Measurements from ENCODE around the gene CMC1.
A peak's percentile ranks its signal among the peaks of the same experiment; 100 is the strongest.

CMC1 gene

DNA sequence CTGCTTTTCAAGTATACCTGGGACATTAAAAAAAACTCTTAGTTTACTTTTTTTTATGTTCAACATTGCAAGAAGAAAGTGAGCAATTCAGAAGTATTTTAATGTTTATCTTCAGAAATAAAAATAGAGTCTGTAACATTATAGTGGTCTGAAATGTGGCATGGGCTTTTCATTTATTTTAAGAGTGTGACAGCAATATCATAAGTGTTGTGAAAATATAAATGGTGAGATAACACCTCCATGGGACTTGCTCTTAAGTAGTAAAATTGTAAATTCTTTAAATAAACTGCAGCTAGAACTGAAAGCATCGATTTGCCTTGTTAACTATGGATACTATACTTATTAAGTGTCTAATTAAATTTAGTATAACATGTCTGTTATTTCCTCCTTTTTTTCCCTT is 58.3 kb downstream of the CMC1 start:
- Mint-ChIP-seq H3K36me3 (no peaks in the 10 kb centered on the region), H3K27ac (no peak overlapping the region), H3K4me3 (no peak overlapping the region), H3K4me1 (no peaks in the 10 kb centered on the region), H3K27me3 (no peaks in the 10 kb centered on the region), H3K9me3 (no peaks in the 10 kb centered on the region)
- DNase-seq (ENCODE audit: low spot score in 2 of 2): no peak
- ATAC-seq (ENCODE audit: low read depth): no peak

DNA sequence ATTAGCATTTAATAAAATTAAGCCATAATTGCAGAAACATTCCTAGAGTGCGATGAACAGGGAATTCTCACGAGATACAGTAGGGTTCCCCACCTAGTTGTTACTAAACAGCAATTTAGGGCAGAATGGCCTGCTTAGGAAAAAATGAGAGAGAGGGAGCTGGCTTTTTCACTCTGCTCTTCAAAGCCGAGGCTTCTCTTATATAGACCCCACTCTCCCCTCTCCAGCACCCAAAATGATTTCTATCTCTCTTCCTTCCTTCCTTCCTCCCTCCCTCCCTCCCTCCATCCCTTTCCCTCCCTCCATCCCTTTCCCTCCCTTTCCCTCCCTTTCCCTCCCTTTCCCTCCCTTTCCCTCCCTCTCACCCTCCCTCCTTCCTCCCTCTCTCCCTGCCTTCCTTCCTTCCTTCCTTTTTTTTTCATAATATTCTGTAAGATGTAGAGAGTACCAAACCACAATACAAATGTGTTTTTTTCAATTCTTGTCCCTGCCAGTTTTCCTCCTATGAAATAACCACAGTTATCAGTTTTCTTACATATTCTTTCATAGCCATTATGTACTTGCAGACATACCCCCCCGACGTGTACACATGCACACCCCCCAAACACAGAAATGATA is 59.0 kb downstream of the CMC1 start:
- ATAC-seq (ENCODE audit: low read depth): no peak
- Mint-ChIP-seq H3K4me1 (no peaks in the 10 kb centered on the region), H3K9me3 (no peaks in the 10 kb centered on the region), H3K27me3 (no peaks in the 10 kb centered on the region), H3K27ac (no peak overlapping the region), H3K4me3 (no peak overlapping the region), H3K36me3 (no peaks in the 10 kb centered on the region)
- no peak for DNase-seq (ENCODE audit: low spot score in 2 of 2)

DNA sequence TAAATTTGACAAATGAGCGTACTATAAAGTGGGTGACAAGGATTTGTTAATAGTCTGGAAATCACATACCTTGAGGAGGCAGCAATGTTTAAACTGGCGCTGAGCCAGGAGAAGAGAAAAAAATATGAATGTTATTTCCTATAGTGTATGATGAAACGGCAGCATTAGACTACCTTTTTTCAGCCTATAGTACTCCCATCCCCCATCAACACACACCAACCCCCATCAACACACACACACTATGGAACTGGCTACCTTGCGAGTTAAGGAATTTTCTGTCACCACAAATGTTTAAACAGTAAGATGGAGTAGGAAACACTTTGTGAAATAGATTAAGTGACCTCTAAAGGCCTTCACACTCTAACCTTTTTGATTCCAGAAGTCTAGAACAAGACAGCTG is 60.3 kb downstream of the CMC1 start:
- ATAC-seq (ENCODE audit: low read depth) (no peak), DNase-seq (ENCODE audit: low spot score in 2 of 2) (no peak)
- H3K27ac Mint-ChIP-seq: no peak overlapping the region
- no peaks in the 10 kb centered on the region for H3K27me3 Mint-ChIP-seq
- H3K4me3 Mint-ChIP-seq: no peak overlapping the region
- no peaks in the 10 kb centered on the region for H3K36me3 Mint-ChIP-seq
- no peaks in the 10 kb centered on the region for H3K9me3 Mint-ChIP-seq
- no peaks in the 10 kb centered on the region for H3K4me1 Mint-ChIP-seq

DNA sequence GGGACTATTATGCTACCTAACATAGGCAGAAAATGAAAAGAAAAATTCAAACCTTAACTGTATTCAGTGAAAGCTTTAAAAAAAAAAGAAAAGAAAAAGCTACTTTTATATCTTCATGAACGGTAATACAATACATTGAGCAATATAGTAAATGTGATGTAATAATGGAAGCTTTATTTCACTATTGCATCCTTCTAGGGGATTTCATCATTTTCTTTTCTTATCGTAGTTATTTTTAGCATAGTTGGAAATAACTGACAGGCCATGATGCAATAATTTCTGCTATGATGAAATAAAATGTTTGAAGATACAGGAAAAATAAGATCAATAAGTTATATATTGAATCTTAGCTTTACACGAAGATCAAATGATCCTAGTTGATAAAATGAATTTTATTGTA is 66.8 kb downstream of the CMC1 start:
- H3K27ac Mint-ChIP-seq: no peak overlapping the region
- DNase-seq (ENCODE audit: low spot score in 2 of 2) (no peak), ATAC-seq (ENCODE audit: low read depth) (no peak)
- peaks cover 4% of the 10 kb centered on the region for H3K36me3 Mint-ChIP-seq
- H3K4me1 Mint-ChIP-seq: peaks cover 3% of the 10 kb centered on the region
- H3K4me3 Mint-ChIP-seq: no peak overlapping the region
- H3K27me3 Mint-ChIP-seq: no peaks in the 10 kb centered on the region
- no peaks in the 10 kb centered on the region for H3K9me3 Mint-ChIP-seq

DNA sequence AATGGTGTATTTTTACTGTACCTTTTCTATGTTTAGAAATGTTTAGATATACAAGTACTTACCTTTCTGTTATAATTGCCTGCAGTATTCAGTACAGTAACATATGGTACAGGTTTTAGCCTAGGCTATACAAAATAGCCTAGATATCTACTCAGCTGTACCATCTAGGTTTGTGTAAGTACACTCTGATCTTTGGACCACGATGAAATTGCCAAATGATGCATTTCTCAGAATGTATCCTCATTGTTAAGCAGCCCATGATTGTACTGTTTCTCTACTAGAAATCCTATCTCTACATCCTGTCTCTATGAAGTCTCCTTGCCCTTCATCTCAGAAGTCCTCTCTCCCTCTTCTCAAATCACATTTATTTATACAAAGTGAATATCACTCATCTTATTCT is 74.3 kb downstream of the CMC1 start:
- no peak overlapping the region for H3K27ac Mint-ChIP-seq
- H3K9me3 Mint-ChIP-seq: no peaks in the 10 kb centered on the region
- ATAC-seq (ENCODE audit: low read depth) (no peak), DNase-seq (ENCODE audit: low spot score in 2 of 2) (no peak)
- no peaks in the 10 kb centered on the region for H3K4me1 Mint-ChIP-seq
- H3K4me3 Mint-ChIP-seq: no peak overlapping the region
- H3K27me3 Mint-ChIP-seq: no peaks in the 10 kb centered on the region
- peaks cover 2% of the 10 kb centered on the region for H3K36me3 Mint-ChIP-seq

DNA sequence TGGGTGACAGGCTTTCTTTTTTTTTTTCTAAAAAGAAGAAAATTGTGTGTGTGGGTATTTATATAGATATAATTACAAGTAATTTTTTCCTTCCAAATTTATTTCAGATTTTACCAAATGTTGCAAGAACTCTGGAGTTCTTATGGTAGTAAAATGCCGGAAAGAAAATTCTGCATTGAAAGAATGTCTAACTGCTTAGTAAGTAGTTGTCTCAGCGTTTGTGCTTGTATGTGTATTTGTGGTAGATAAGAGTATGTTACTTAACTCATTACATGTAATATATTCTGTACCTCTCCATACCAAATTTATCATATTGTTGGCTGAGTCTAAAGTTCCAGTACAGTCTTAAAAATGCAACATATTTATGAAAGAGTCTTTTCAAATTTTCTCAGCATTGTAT is 74.8 kb downstream of the CMC1 start:
- ATAC-seq (ENCODE audit: low read depth) (no peak), DNase-seq (ENCODE audit: low spot score in 2 of 2) (no peak)
- H3K27ac Mint-ChIP-seq: no peak overlapping the region
- peaks cover 2% of the 10 kb centered on the region for H3K36me3 Mint-ChIP-seq
- H3K27me3 Mint-ChIP-seq: no peaks in the 10 kb centered on the region
- no peaks in the 10 kb centered on the region for H3K4me1 Mint-ChIP-seq
- no peak overlapping the region for H3K4me3 Mint-ChIP-seq
- H3K9me3 Mint-ChIP-seq: no peaks in the 10 kb centered on the region

DNA sequence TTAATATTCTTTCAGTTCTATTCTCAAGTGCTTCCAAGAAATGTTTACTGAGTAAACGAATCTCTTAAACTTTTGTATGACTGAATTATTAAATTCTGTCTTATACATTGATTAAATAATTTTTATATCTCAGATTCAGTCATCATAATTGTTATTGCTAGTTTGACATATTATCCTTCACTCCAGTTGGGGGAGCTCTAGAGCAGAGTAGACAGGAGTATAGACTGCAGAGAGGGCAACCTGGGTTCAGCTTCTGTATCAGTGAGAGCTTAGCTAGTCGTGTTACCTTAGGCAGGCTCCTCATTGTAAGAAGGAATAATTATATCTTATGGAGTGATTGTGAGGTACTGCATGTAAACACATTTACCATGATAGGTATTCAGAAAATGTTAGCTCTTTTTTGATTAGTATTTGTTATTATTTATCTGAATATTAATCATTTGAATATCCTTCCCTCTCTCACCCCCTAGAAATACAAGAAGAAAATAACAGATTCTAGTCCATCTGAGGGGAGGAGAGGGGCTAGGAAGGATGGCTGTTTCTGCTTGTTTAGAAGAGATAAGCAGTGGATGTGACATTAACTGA is 76.1 kb downstream of the CMC1 start:
- no peaks in the 10 kb centered on the region for H3K9me3 Mint-ChIP-seq
- peaks cover 2% of the 10 kb centered on the region for H3K36me3 Mint-ChIP-seq
- no peaks in the 10 kb centered on the region for H3K4me1 Mint-ChIP-seq
- ATAC-seq (ENCODE audit: low read depth) (peak; percentile 76), DNase-seq (ENCODE audit: low spot score in 2 of 2) (peak in 1 of 2 donors; percentile 34)
- H3K27me3 Mint-ChIP-seq: no peaks in the 10 kb centered on the region
- H3K4me3 Mint-ChIP-seq: no peak overlapping the region
- H3K27ac Mint-ChIP-seq: no peak overlapping the region

DNA sequence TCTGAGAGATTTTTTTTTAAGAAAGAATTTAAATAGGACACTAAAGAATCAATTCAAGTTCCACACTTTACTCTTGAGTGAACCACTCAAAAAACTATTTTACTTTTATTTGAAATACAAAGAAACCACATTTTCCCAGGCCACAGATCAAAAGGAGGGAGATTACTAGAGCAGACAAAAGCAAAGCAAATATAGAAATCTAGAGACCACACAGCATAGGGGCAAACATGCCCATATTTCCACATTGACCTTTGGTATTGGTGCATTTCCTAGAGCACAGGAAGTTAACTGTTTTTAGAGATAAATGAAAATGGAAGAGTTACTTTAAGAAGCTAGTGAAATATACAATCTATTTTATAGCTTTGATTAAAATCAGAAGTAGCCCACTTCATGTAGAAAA is 79.6 kb downstream of the CMC1 start:
- no peak overlapping the region for H3K27ac Mint-ChIP-seq
- H3K4me1 Mint-ChIP-seq: no peaks in the 10 kb centered on the region

DNA sequence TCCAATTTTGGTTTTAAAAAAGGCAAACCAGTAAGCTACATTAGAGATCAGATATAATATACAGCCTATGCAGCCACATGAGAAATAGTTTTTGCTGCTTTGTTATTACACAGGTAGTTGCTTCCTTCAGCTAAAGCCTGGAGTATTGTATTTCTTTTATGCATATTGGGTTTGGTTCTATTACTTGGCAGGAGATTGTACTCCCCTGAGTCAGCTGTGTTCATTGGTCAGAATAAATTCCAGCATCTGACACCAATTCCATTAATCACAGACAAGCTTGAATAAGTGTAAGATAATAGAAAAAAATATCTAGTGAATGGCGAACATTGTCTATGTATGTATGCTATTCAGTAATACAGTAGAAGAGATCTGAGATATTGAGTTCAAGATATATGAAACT is 81.0 kb downstream of the CMC1 start:
- ATAC-seq (ENCODE audit: low read depth) (no peak), DNase-seq (ENCODE audit: low spot score in 2 of 2) (no peak)
- Mint-ChIP-seq H3K9me3 (no peaks in the 10 kb centered on the region), H3K4me1 (no peaks in the 10 kb centered on the region), H3K27ac (no peak overlapping the region), H3K36me3 (peaks cover 7% of the 10 kb centered on the region), H3K4me3 (no peak overlapping the region), H3K27me3 (no peaks in the 10 kb centered on the region)

More for the DNA sequence above, 79.6 kb downstream of the CMC1 start:
- ATAC-seq (ENCODE audit: low read depth) (no peak), DNase-seq (ENCODE audit: low spot score in 2 of 2) (no peak)
- no peaks in the 10 kb centered on the region for H3K27me3 Mint-ChIP-seq
- H3K9me3 Mint-ChIP-seq: no peaks in the 10 kb centered on the region
- no peak overlapping the region for H3K4me3 Mint-ChIP-seq
- H3K36me3 Mint-ChIP-seq: peaks cover 7% of the 10 kb centered on the region

DNA sequence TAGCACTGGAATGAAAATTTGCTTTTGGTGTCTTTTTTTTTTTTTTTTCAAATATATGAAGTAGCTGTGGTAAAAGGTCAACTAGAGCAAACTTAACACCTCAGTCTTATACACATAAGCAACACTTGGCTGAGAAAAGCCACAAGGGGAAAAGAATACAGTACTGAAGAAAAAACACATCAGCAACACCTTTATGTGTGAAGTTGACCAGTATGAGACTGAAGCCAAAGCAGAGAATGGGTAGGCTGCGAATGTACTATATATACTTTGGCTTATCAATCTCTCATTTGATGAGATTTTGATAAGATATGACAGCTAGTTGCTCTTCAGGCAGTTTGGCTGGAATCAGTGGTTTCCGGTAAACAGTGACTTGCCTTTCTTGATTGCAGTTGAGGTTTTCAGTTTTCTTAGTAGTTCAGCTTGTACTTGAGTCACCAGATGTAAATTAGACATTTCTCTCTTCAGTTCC is 85.1 kb downstream of the CMC1 start:
- H3K4me1 Mint-ChIP-seq: no peaks in the 10 kb centered on the region
- H3K9me3 Mint-ChIP-seq: no peaks in the 10 kb centered on the region
- H3K36me3 Mint-ChIP-seq: peaks cover 7% of the 10 kb centered on the region
- H3K4me3 Mint-ChIP-seq: no peak overlapping the region
- no peaks in the 10 kb centered on the region for H3K27me3 Mint-ChIP-seq
- ATAC-seq (ENCODE audit: low read depth): no peak
- DNase-seq (ENCODE audit: low spot score in 2 of 2): no peak
- H3K27ac Mint-ChIP-seq: peak overlapping the region; percentile 14

DNA sequence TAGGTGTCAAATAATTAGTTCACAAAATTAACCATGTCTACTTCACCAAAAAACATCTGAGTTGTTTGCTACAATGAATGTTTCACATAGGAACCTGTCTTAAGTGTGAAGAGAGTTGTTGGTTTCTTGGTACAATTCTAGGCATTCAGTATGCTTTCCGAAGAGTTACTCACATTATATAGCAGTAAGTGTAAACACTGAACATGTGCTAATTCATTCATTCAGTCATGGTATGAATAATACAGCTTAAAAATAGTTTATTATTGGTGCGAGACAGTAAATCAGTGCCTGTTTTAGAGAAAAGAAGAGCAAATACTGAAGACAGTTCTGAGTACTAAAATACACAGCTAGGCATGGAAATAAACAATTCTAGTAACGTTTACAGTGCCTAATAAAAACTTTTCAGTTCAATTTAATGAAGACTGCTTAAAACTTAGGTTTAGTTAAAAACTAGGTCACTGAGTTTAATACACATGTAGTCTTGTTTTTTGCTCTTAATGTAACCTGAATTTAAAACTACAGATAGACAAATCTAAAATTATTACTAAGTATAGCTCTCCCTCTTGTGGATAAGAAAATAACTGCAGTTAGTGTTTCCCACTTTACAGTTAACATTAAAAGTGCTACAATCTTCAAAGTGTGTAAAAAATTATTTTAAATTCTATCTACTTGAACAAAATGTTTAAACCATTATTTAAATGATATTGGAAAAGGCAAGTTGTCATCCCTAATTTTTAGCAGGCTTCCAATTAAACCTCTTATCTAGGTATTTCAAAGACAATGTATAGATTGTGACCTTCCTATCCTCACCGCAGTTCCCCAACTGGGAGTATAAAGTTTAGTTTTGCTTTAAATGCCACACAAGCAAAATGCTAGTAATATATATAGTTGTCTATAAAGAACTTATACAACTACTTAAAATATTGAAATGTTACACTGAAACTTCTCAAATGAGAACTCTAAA is 87.1 kb downstream of the CMC1 start:
- H3K27me3 Mint-ChIP-seq: no peaks in the 10 kb centered on the region
- H3K4me1 Mint-ChIP-seq: no peaks in the 10 kb centered on the region
- H3K36me3 Mint-ChIP-seq: peaks cover 7% of the 10 kb centered on the region
- H3K4me3 Mint-ChIP-seq: no peak overlapping the region
- peak in 1 of 2 donors; percentile 24 for DNase-seq (ENCODE audit: low spot score in 2 of 2)
- no peak for ATAC-seq (ENCODE audit: low read depth)
- no peaks in the 10 kb centered on the region for H3K9me3 Mint-ChIP-seq
- H3K27ac Mint-ChIP-seq: no peak overlapping the region

DNA sequence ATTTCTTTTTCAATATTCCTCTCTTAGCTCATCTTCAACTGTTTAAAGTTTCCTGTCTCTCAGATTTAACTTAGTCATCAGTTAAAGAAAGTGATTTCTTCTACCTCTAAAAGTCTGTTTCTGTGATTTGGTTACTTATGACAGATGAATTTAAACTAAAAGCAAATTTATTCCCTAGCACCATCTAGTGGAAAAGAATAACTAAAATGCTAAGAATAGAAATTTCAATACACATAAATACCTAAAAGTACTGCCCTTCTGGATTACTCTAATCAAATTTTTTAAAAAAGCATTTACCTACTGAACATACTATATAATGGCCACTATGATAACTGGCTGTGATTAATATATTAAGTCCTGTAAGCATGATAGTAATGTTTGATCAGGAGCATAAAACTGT is 93.1 kb downstream of the CMC1 start:
- Mint-ChIP-seq H3K4me3 (no peak overlapping the region), H3K36me3 (peaks cover 8% of the 10 kb centered on the region), H3K4me1 (no peaks in the 10 kb centered on the region), H3K9me3 (no peaks in the 10 kb centered on the region), H3K27ac (no peak overlapping the region), H3K27me3 (no peaks in the 10 kb centered on the region)
- DNase-seq (ENCODE audit: low spot score in 2 of 2) (no peak), ATAC-seq (ENCODE audit: low read depth) (no peak)

DNA sequence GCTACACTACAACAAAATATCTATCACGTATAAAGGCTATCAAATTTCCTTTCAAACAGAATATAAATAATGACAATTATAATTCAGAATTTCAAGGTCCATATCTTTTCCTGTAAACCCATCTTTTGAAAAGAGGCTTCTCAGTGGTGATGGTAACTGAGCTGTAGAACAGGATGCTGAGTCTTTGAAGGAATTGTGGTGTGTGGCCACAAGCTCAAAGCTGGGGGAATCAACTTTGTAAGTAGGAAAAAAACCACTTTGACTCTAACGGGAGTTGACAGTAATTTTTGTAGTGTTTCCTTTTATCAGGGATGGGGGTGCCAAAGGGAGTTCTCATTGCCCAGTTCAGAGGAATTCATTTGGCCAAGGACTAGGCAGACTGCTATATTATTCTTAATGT is 93.8 kb downstream of the CMC1 start:
- no peaks in the 10 kb centered on the region for H3K27me3 Mint-ChIP-seq
- H3K36me3 Mint-ChIP-seq: peaks cover 8% of the 10 kb centered on the region
- peak overlapping the region; percentile 39 for H3K27ac Mint-ChIP-seq
- ATAC-seq (ENCODE audit: low read depth) (no peak), DNase-seq (ENCODE audit: low spot score in 2 of 2) (no peak)
- H3K9me3 Mint-ChIP-seq: no peaks in the 10 kb centered on the region
- no peak overlapping the region for H3K4me3 Mint-ChIP-seq
- no peaks in the 10 kb centered on the region for H3K4me1 Mint-ChIP-seq

DNA sequence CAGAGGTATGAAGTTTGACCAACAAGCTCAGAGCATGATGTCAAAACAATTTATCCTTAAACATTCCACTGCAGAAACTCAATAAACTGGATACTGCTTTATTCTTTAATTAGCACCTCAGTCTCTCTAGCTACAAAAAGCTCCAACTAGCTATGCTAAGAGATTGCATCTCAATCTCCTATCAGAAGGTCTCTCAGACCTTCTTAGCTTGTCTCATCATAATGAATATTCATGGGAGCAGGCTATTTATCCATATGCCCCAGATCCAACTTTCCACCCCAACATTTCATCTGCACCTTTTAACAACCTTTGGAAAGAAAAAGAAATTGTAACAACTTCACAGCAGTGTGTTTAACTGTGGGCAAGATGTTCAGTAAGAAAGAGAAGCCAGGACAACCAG is 95.8 kb downstream of the CMC1 start:
- no peak overlapping the region for H3K27ac Mint-ChIP-seq
- ATAC-seq (ENCODE audit: low read depth) (no peak), DNase-seq (ENCODE audit: low spot score in 2 of 2) (no peak)
- H3K4me3 Mint-ChIP-seq: no peak overlapping the region
- no peaks in the 10 kb centered on the region for H3K4me1 Mint-ChIP-seq
- H3K9me3 Mint-ChIP-seq: no peaks in the 10 kb centered on the region
- peaks cover 8% of the 10 kb centered on the region for H3K36me3 Mint-ChIP-seq
- no peaks in the 10 kb centered on the region for H3K27me3 Mint-ChIP-seq
